IMR-90 (cell line): ENCODE measurements around the gene STK17B. TPM values are rescaled to one million over a fixed set of nuclear protein-coding genes. Genes with fewer than 3 reads are reported as not detected.
A peak's percentile ranks its signal among the peaks of the same experiment; 100 is the strongest.

Source experiments
- ATAC-seq: fragments of 200-7000 bp; cut with Tn5 transposase; 2 replicates; pipeline ENCODE4 v1.9.1; 2020; ENCODE audit warnings: low read depth, mild to moderate bottlenecking, moderate library complexity
- BruUV-seq: library from RNA; stranded (reverse); fragments of 400-500 nt; replicated peaks from 2 replicates; lab custom pipeline; 2021; lab: Mats Ljungman, UMichigan
- CTCF ChIA-PET: fragments of 300-600 bp; formaldehyde crosslinking; extraction: SDS; loops from one replicate; lab custom pipeline; 2021; ENCODE audit warnings: antibody characterized with exemption; lab: Yijun Ruan, JAX
- POLR2A ChIA-PET: fragments of 300-600 bp; sonication (Branson Sonifier 250); formaldehyde crosslinking; loops from one replicate; lab custom pipeline; 2022; ENCODE audit warnings: antibody characterized with exemption; ENCODE audit not compliant: unreplicated experiment; lab: Charles Lee
- DNase-seq: peaks from one replicate; pipeline ENCODE4 v3.0.0; 2013
- H2AFZ ChIP-seq: replicated peaks from 2 replicates; pipeline ENCODE3; 2013; ENCODE audit warnings: low read length, mild to moderate bottlenecking; ENCODE audit not compliant: poor library complexity
- H2AK5ac ChIP-seq: 2 replicates; pipeline ENCODE4 v1.6.1; 2013; ENCODE audit warnings: low read depth, low read length, inconsistent platforms
- H2AK9ac ChIP-seq: replicated peaks from 2 replicates; pipeline ENCODE3; 2013; ENCODE audit warnings: mild to moderate bottlenecking, low read depth, low read length, moderate library complexity; ENCODE audit not compliant: poor library complexity
- H2BK120ac ChIP-seq: 2 replicates; pipeline ENCODE4 v1.6.1; 2013; ENCODE audit warnings: low read depth, low read length, inconsistent platforms
- H2BK15ac ChIP-seq: 3 replicates; pipeline ENCODE4 v1.6.1; 2013; ENCODE audit warnings: low read depth, low read length, inconsistent platforms
- H2BK20ac ChIP-seq: 2 replicates; pipeline ENCODE4 v1.6.1; 2013; ENCODE audit warnings: low read depth, mild to moderate bottlenecking, inconsistent platforms, low read length, moderate library complexity
- H2BK5ac ChIP-seq: 2 replicates; pipeline ENCODE4 v1.6.1; 2013; ENCODE audit warnings: mild to moderate bottlenecking, low read depth, low read length, inconsistent platforms; ENCODE audit not compliant: poor library complexity, severe bottlenecking
- H3K14ac ChIP-seq: replicated peaks from 2 replicates; pipeline ENCODE4 v1.6.1; 2013; ENCODE audit warnings: low read depth, low read length, inconsistent platforms
- H3K18ac ChIP-seq: 2 replicates; pipeline ENCODE4 v1.6.1; 2013; ENCODE audit warnings: low read depth, low read length, control low read depth
- H3K23ac ChIP-seq: 2 replicates; pipeline ENCODE4 v1.6.1; 2013; ENCODE audit warnings: low read depth, low read length, inconsistent platforms
- H3K27ac ChIP-seq: 2 replicates; pipeline ENCODE4 v1.5.1; 2013; ENCODE audit warnings: mild to moderate bottlenecking, control low read depth, low read length; ENCODE audit not compliant: insufficient read depth
- H3K27me3 ChIP-seq: 2 replicates; pipeline ENCODE4 v1.6.1; 2013; ENCODE audit warnings: low read length; ENCODE audit not compliant: control insufficient read depth, insufficient read depth
- H3K36me3 ChIP-seq: 2 replicates; pipeline ENCODE4 v1.6.1; 2013; ENCODE audit warnings: low read length, mixed read lengths; ENCODE audit not compliant: control insufficient read depth, insufficient read depth
- H3K4ac ChIP-seq: 2 replicates; pipeline ENCODE4 v1.6.1; 2013; ENCODE audit warnings: low read depth, low read length, inconsistent platforms
- H3K4me1 ChIP-seq: 2 replicates; pipeline ENCODE4 v1.6.1; 2013; ENCODE audit warnings: low read length, mixed read lengths; ENCODE audit not compliant: control insufficient read depth, insufficient read depth
- H3K4me2 ChIP-seq: 2 replicates; pipeline ENCODE4 v1.6.1; 2013; ENCODE audit warnings: low read depth, mild to moderate bottlenecking, control low read depth, low read length, moderate library complexity
- H3K4me3 ChIP-seq: 2 replicates; pipeline ENCODE4 v1.5.1; 2013; ENCODE audit warnings: low read depth, mild to moderate bottlenecking, control low read depth, low read length, moderate library complexity; ENCODE audit not compliant: insufficient read depth
- H3K56ac ChIP-seq: 2 replicates; pipeline ENCODE4 v1.6.1; 2013; ENCODE audit warnings: low read length, inconsistent platforms; ENCODE audit not compliant: insufficient read depth; ENCODE audit errors: extremely low read depth
- H3K79me1 ChIP-seq, 2 experiments: 2 replicates each; pipeline ENCODE4 v1.6.1; 2013; ENCODE audit warnings: low read length in 2 of 2, inconsistent platforms in 1 of 2, low read depth in 1 of 2
- H3K9ac ChIP-seq: 2 replicates; pipeline ENCODE4 v1.6.1; 2013; ENCODE audit warnings: low read depth, low read length, control low read depth
- H3K9me1 ChIP-seq: 2 replicates; pipeline ENCODE4 v1.6.1; 2013; ENCODE audit warnings: low read length, inconsistent platforms; ENCODE audit not compliant: insufficient read depth
- H3K9me3 ChIP-seq: 2 replicates; pipeline ENCODE4 v1.6.1; 2013; ENCODE audit warnings: low read length; ENCODE audit not compliant: control insufficient read depth, insufficient read depth
- H4K20me1 ChIP-seq: 2 replicates; pipeline ENCODE4 v1.6.1; 2013; ENCODE audit warnings: low read length, inconsistent platforms; ENCODE audit not compliant: insufficient read depth
- H4K5ac ChIP-seq: 2 replicates; pipeline ENCODE4 v1.6.1; 2013; ENCODE audit warnings: mild to moderate bottlenecking, low read depth, low read length, control low read depth
- H4K8ac ChIP-seq, 2 experiments: 2 replicates each; pipeline ENCODE4 v1.6.1; 2013; ENCODE audit warnings: low read depth in 2 of 2, low read length in 2 of 2, control low read depth in 1 of 2, inconsistent platforms in 1 of 2
- H4K91ac ChIP-seq: 2 replicates; pipeline ENCODE4 v1.6.1; 2013; ENCODE audit warnings: low read depth, low read length, inconsistent platforms; ENCODE audit not compliant: insufficient read depth
- BHLHE40 ChIP-seq: fragments of 150-350 bp; IDR thresholded peaks from 2 replicates; pipeline ENCODE4 v1.6.1; 2016; ENCODE audit warnings: mild to moderate bottlenecking, low read depth, low read length
- FOS ChIP-seq: fragments of 150-350 bp; IDR thresholded peaks from 2 replicates; pipeline ENCODE4 v1.6.1; 2016; ENCODE audit warnings: low read depth, low read length
- RAD21 ChIP-seq: IDR thresholded peaks from 2 replicates; pipeline ENCODE4 v1.6.1; 2012; ENCODE audit warnings: low read length, improper control_type of control experiment
- RCOR1 ChIP-seq: IDR thresholded peaks from 2 replicates; pipeline ENCODE4 v1.6.1; 2012; ENCODE audit warnings: mild to moderate bottlenecking, low read length, improper control_type of control experiment; ENCODE audit not compliant: insufficient replicate concordance
- SMC3 ChIP-seq: fragments of 150-350 bp; IDR thresholded peaks from 2 replicates; pipeline ENCODE4 v1.6.1; 2016; ENCODE audit warnings: low read depth, mild to moderate bottlenecking, antibody characterized with exemption, low read length, moderate library complexity
- WGBS, 2 experiments: methylation state at CpG; one replicate each; pipeline versions ENCODE4 v1.1.5 to v1.1.7; 2013; ENCODE audit warnings: missing lambda C conversion rate in 2 of 2; ENCODE audit not compliant: insufficient read length in 1 of 2; ENCODE audit errors: extremely low coverage in 2 of 2; 5-methylcytosine and 5-hydroxymethylcytosine counted together
- dilution Hi-C: fragments of 300-500 bp; cut with HindIII; formaldehyde crosslinking; loops from one replicate; pipeline ENCODE4 v1.14.3; 2018; ENCODE audit warnings: low sequenced_read_pairs; ENCODE audit not compliant: unreplicated experiment
- in situ Hi-C: fragments of 300-500 bp; cut with MboI; formaldehyde crosslinking; loops from 3 replicates; pipeline ENCODE4 v1.14.3; 2019; ENCODE audit warnings: low sequenced_read_pairs, inconsistent platforms, mixed read lengths
- intact Hi-C: fragments of 100-400 bp; cut with micrococcal nuclease; formaldehyde crosslinking; loops from 2 replicates; pipeline ENCODE4 v1.10.0; 2022
- polyA plus RNA-seq, 3 experiments: library from polyadenylated mRNA; depleted of rRNA; stranded (reverse); fragments of >200 nt; gene quantifications; 2 replicates each; pipeline ENCODE4 v1.2.3, GENCODE V29; 2012; ENCODE audit warnings: low replicate concordance in 1 of 3
- total RNA-seq: library from RNA; depleted of rRNA; stranded (reverse); fragments of >200 nt; gene quantifications from 2 replicates; pipeline ENCODE4 v1.2.3, GENCODE V29; 2012

The STK17B gene
- total and polyA plus RNA-seq, 2 of the 4 experiments (the other 2 are of a cell fraction) = 7.5 to 48.9 TPM

DNA sequence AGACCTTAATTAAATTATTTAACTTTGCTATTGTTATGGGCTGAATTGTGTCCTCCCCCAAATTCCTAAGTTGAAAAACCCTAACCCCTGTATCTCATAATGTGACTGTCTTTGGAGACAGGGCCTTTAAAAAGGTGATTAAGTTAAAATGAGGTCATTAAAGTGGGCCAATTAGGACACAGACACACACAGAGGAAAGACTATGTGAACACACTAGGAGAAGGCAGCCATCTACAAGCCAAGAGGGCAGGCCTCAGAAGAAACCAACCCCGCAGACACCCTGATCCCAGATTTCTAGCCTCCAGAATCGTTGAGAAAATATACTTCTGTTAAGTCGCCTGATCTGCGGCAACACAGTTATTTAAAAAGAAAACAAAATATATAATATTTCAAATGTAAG lies 6.4 kb downstream of the STK17B start:
- Histone ChIP-seq H3K36me3 (peaks cover 9% of the 10 kb centered on the region), H3K56ac (no peak overlapping the region), H2AK9ac (no peak overlapping the region), H4K91ac (no peak overlapping the region), H4K20me1 (peaks cover 12% of the 10 kb centered on the region; the same call in 1 of the 2 replicates), H3K27me3 (no peaks in the 10 kb centered on the region), H3K4me1 (peaks cover 7% of the 10 kb centered on the region), H3K9me1 (peaks cover 6% of the 10 kb centered on the region; the same call in 1 of the 2 replicates), H3K79me1 (peaks cover 5 to 32% of the 10 kb centered on the region in 2 experiments; a peak in 3 of 4 replicates), H4K8ac (peak overlapping the region in 1 of 2 experiments; percentile 34; a peak in 1 of 4 replicates), H3K18ac (no peak overlapping the region), H2AK5ac (no peak overlapping the region), H3K9me3 (no peaks in the 10 kb centered on the region), H3K14ac (no peak overlapping the region; the same call in 1 of the 2 replicates), H2BK20ac (no peak overlapping the region), H2BK5ac (no peak overlapping the region), H3K4ac (peak overlapping the region; percentile 21; the same call in 1 of the 2 replicates), H3K23ac (no peak overlapping the region), H4K5ac (no peak overlapping the region), H3K9ac (no peak overlapping the region), H3K27ac (no peak overlapping the region), H2BK15ac (no peak overlapping the region), H2AFZ (no peak overlapping the region), H3K4me3 (no peak overlapping the region), H3K4me2 (no peak overlapping the region), H2BK120ac (no peak overlapping the region)
- ATAC-seq (no peak), DNase-seq (no peak)
- no TSS peak for BruUV-seq
- no peak for TF ChIP-seq SMC3
- TF ChIP-seq BHLHE40 = no peak
- TF ChIP-seq FOS = no peak
- no peak for TF ChIP-seq RAD21
- TF ChIP-seq RCOR1 = no peak
- WGBS, 2 experiments = no CpG with 5 or more reads among the region's 4 CpGs
- CTCF ChIA-PET = no interaction called here
- POLR2A ChIA-PET = no interaction called here
- in situ Hi-C loops = loop anchor here (25.0 kb wide), 1 partner anchor 97 kb away; no protein-coding TSS in a partner anchor
- intact Hi-C loops = loop anchor here (5.0 kb wide), 1 partner anchor 127 kb away; no protein-coding TSS in a partner anchor
- dilution Hi-C loops = no loop called here
